Loucy (cell line): Measurements from ENCODE around the gene DMWD.

Experiments
- EZH2phosphoT487 ChIP-seq: fragments of 200-600 bp; IDR thresholded peaks from 2 replicates; pipeline ENCODE4 v1.6.1; 2018; ENCODE audit warnings: antibody characterized with exemption, mild to moderate bottlenecking, moderate library complexity, borderline replicate concordance
- TF ChIP-seq, protein P1 (sequence below): fragments of 200-600 bp; sonication (generic); conservative IDR thresholded peaks from 2 replicates; pipeline ENCODE4 v1.5.1; 2014; ENCODE audit warnings: mild to moderate bottlenecking, antibody characterized with exemption, low read length

DNA sequence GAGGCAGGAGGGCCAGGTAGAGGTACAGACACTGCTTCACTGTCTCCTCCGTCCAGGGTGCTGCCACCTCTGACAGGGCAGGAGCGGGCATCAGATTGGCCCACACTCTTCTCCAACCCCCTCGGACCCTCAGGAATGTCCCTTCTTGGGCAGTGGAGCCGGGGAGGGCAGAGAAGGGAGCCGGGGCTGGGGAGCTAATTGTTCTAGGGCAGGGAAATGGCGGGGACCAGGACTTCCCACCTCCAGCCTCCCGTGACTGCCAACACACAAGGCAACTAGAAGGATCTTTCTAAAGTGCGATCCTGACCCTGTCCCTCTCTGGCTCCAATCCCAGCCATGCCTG lies 32.6 kb upstream of the DMWD start:
- TF ChIP-seq, protein P1, sequence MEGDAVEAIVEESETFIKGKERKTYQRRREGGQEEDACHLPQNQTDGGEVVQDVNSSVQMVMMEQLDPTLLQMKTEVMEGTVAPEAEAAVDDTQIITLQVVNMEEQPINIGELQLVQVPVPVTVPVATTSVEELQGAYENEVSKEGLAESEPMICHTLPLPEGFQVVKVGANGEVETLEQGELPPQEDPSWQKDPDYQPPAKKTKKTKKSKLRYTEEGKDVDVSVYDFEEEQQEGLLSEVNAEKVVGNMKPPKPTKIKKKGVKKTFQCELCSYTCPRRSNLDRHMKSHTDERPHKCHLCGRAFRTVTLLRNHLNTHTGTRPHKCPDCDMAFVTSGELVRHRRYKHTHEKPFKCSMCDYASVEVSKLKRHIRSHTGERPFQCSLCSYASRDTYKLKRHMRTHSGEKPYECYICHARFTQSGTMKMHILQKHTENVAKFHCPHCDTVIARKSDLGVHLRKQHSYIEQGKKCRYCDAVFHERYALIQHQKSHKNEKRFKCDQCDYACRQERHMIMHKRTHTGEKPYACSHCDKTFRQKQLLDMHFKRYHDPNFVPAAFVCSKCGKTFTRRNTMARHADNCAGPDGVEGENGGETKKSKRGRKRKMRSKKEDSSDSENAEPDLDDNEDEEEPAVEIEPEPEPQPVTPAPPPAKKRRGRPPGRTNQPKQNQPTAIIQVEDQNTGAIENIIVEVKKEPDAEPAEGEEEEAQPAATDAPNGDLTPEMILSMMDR, result no peak
- TF ChIP-seq EZH2phosphoT487, result no peak
